Measurements from ENCODE around the gene UCK2. TPM values are rescaled to one million over a fixed set of nuclear protein-coding genes. Genes with fewer than 3 reads are reported as not detected.

The UCK2 gene
- total RNA-seq, 1 donor from 2014 or later = 40.9 TPM

DNA sequence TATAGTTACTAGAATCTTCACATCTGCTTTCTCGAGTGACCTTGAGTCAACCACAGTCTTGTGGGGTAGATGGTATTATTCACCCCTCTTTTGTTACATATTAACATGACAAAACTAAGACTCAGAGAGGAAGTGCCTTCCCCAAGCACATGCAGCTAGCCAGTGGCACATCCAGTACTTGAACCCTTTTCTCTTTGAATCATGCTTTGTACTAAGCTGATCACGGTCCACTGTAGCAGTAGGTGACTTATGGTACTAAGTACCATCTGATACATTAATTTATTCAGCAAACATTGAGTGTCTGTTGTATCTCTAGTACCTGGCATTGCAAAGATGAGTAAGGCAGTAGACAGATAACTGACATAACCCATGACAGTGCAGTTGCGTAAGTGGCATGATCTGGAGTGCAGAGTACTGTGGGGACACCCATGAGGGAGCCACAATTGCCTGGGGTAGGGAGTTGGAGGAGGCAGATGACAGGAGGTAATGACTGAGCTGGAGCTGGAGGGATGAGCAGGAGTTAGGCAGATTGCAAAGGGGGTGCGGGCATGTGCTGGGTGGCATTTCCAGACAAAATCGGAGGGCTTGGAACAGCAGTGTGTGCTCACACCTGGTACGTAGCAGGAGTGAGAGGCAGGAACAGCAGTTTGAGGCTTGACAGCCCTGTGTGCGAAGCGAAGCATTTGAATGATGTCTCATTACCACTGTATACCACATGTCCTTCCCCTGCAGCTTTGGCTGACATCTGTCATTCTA is 29.8 kb downstream of the UCK2 start:
- no peak for DNase-seq (ENCODE audit: low spot score in 2 of 2, unreplicated experiment in 2 of 2)
- no peaks in the 10 kb centered on the region for H3K27me3 Mint-ChIP-seq (ENCODE audit: low read depth)
- H3K9me3 Mint-ChIP-seq = peaks cover 6% of the 10 kb centered on the region
- no peak overlapping the region for H3K4me3 Mint-ChIP-seq
- peaks cover 8% of the 10 kb centered on the region for H3K36me3 Mint-ChIP-seq
- peaks cover 22% of the 10 kb centered on the region for H3K4me1 Mint-ChIP-seq
- TF ChIP-seq, protein P1, sequence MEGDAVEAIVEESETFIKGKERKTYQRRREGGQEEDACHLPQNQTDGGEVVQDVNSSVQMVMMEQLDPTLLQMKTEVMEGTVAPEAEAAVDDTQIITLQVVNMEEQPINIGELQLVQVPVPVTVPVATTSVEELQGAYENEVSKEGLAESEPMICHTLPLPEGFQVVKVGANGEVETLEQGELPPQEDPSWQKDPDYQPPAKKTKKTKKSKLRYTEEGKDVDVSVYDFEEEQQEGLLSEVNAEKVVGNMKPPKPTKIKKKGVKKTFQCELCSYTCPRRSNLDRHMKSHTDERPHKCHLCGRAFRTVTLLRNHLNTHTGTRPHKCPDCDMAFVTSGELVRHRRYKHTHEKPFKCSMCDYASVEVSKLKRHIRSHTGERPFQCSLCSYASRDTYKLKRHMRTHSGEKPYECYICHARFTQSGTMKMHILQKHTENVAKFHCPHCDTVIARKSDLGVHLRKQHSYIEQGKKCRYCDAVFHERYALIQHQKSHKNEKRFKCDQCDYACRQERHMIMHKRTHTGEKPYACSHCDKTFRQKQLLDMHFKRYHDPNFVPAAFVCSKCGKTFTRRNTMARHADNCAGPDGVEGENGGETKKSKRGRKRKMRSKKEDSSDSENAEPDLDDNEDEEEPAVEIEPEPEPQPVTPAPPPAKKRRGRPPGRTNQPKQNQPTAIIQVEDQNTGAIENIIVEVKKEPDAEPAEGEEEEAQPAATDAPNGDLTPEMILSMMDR (IDR thresholded peaks at IDR 0.05; ENCODE audit: unreplicated experiment) = no peak
- no peak overlapping the region for H3K27ac Mint-ChIP-seq

- TF ChIP-seq, protein P1 (IDR thresholded peaks at IDR 0.05; ENCODE audit: unreplicated experiment) = no peak
These were observed 31.0 kb downstream of the UCK2 start for GRCh38 chr1:165858364-165858823.

GRCh38 chr1:165858967-165859845 is 31.8 kb downstream of the UCK2 start:
- no peak for DNase-seq (ENCODE audit: low spot score in 2 of 2, unreplicated experiment in 2 of 2)
- Mint-ChIP-seq H3K36me3 (peaks cover 6% of the 10 kb centered on the region), H3K4me1 (peaks cover 15% of the 10 kb centered on the region), H3K9me3 (peaks cover 6% of the 10 kb centered on the region), H3K27ac (no peak overlapping the region), H3K27me3 (ENCODE audit: low read depth) (no peaks in the 10 kb centered on the region), H3K4me3 (no peak overlapping the region)
- TF ChIP-seq, protein P1 (IDR thresholded peaks at IDR 0.05; ENCODE audit: unreplicated experiment) = no peak

More at GRCh38 chr1:165858364-165858823, 31.0 kb downstream of the UCK2 start:
- H3K4me1 Mint-ChIP-seq = peaks cover 21% of the 10 kb centered on the region
- no peak overlapping the region for H3K4me3 Mint-ChIP-seq
- no peak for DNase-seq (ENCODE audit: low spot score in 2 of 2, unreplicated experiment in 2 of 2)
- peaks cover 6% of the 10 kb centered on the region for H3K36me3 Mint-ChIP-seq
- peaks cover 6% of the 10 kb centered on the region for H3K9me3 Mint-ChIP-seq
- no peaks in the 10 kb centered on the region for H3K27me3 Mint-ChIP-seq (ENCODE audit: low read depth)
- H3K27ac Mint-ChIP-seq = no peak overlapping the region

GRCh38 chr1:165860065-165860464 is 32.7 kb downstream of the UCK2 start:
- TF ChIP-seq, protein P1 (IDR thresholded peaks at IDR 0.05; ENCODE audit: unreplicated experiment) = no peak
- peaks cover 6% of the 10 kb centered on the region for H3K36me3 Mint-ChIP-seq
- DNase-seq (ENCODE audit: low spot score in 2 of 2, unreplicated experiment in 2 of 2) = no peak
- peaks cover 13% of the 10 kb centered on the region for H3K4me1 Mint-ChIP-seq
- no peak overlapping the region for H3K27ac Mint-ChIP-seq
- H3K4me3 Mint-ChIP-seq = no peak overlapping the region
- H3K9me3 Mint-ChIP-seq = peaks cover 6% of the 10 kb centered on the region
- H3K27me3 Mint-ChIP-seq (ENCODE audit: low read depth) = no peaks in the 10 kb centered on the region

- Mint-ChIP-seq H3K27me3 (ENCODE audit: low read depth) (no peaks in the 10 kb centered on the region), H3K9me3 (peaks cover 6% of the 10 kb centered on the region), H3K4me1 (peaks cover 9% of the 10 kb centered on the region), H3K27ac (no peak overlapping the region), H3K36me3 (peaks cover 6% of the 10 kb centered on the region), H3K4me3 (no peak overlapping the region)
- no peak for DNase-seq (ENCODE audit: low spot score in 2 of 2, unreplicated experiment in 2 of 2)
- TF ChIP-seq, protein P1 (IDR thresholded peaks at IDR 0.05; ENCODE audit: unreplicated experiment) = no peak
These were observed 34.5 kb downstream of the UCK2 start for GRCh38 chr1:165861911-165862310.
